ENCODE data around the gene TUSC1.
"Not testable (repeated sequence)": the region's sequence is repeated elsewhere in the genome, so short reads cannot be mapped to it uniquely, and the experiment has no call there.

GRCh38 chr9:25700899-25701298, 22.7 kb upstream of the TUSC1 start:
- TF ChIP-seq CTCF (conservative IDR thresholded peaks at IDR 0.05); ZFX (IDR thresholded peaks at IDR 0.05): not testable (repeated sequence)
